Measurements from ENCODE around the gene HOXA11. TPM values are rescaled to one million over a fixed set of nuclear protein-coding genes. Genes with fewer than 3 reads are reported as not detected.

Gene HOXA11
- total and polyA plus RNA-seq, 10 donors, result not detected

GRCh38 chr7:27154369-27154768, 30.7 kb downstream of the HOXA11 start:
- Histone ChIP-seq H3K4me1 (peaks cover 18 to 91% (median 66%) of the 10 kb centered on the region in 6 donors), H3K4me3 (no peak overlapping the region), H3K9me3 (peaks cover 0 to 4% (median 0%) of the 10 kb centered on the region in 8 donors), H3K36me3 (no peaks in the 10 kb centered on the region), H3K27ac (no peak overlapping the region), H3K27me3 (replicated peaks in 1 of 7) (peaks cover 26 to 100% (median 98%) of the 10 kb centered on the region in 7 donors)
- DNase-seq, result no peak
- TF ChIP-seq, protein P1, sequence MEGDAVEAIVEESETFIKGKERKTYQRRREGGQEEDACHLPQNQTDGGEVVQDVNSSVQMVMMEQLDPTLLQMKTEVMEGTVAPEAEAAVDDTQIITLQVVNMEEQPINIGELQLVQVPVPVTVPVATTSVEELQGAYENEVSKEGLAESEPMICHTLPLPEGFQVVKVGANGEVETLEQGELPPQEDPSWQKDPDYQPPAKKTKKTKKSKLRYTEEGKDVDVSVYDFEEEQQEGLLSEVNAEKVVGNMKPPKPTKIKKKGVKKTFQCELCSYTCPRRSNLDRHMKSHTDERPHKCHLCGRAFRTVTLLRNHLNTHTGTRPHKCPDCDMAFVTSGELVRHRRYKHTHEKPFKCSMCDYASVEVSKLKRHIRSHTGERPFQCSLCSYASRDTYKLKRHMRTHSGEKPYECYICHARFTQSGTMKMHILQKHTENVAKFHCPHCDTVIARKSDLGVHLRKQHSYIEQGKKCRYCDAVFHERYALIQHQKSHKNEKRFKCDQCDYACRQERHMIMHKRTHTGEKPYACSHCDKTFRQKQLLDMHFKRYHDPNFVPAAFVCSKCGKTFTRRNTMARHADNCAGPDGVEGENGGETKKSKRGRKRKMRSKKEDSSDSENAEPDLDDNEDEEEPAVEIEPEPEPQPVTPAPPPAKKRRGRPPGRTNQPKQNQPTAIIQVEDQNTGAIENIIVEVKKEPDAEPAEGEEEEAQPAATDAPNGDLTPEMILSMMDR (IDR thresholded peaks at IDR 0.05 in 8 of 11, conservative IDR thresholded peaks at IDR 0.05 in 3 of 11), result no peak
- TF ChIP-seq POLR2A (IDR thresholded peaks at IDR 0.05) (no peak), POLR2AphosphoS5 (IDR thresholded peaks at IDR 0.05) (no peak)
- intact Hi-C loops (cut with DNase I; ENCODE audit: low total_unique reads), result no loop called here
- 61 to 75% (median 68%) methylated on average over 10 of the region's 10 CpGs for WGBS, 5 donors

- H3K36me3 ChIP-seq, result no peaks in the 10 kb centered on the region
- peaks cover 0 to 4% (median 0%) of the 10 kb centered on the region in 8 donors for H3K9me3 ChIP-seq
- H3K27me3 ChIP-seq (replicated peaks in 1 of 7), result peaks cover 26 to 100% (median 98%) of the 10 kb centered on the region in 7 donors
- TF ChIP-seq POLR2A (IDR thresholded peaks at IDR 0.05) (no peak), POLR2AphosphoS5 (IDR thresholded peaks at IDR 0.05) (no peak)
- TF ChIP-seq, protein P1 (IDR thresholded peaks at IDR 0.05 in 8 of 11, conservative IDR thresholded peaks at IDR 0.05 in 3 of 11), result no peak
- WGBS, 5 donors, result 76 to 86% (median 80%) methylated on average over 3 of the region's 3 CpGs
- peaks cover 18 to 90% (median 70%) of the 10 kb centered on the region in 6 donors for H3K4me1 ChIP-seq
- intact Hi-C loops (cut with DNase I; ENCODE audit: low total_unique reads), result no loop called here
- H3K4me3 ChIP-seq, result no peak overlapping the region
- no peak overlapping the region for H3K27ac ChIP-seq
- DNase-seq, result no peak
These were observed 31.5 kb downstream of the HOXA11 start for GRCh38 chr7:27153526-27153925.

DNA sequence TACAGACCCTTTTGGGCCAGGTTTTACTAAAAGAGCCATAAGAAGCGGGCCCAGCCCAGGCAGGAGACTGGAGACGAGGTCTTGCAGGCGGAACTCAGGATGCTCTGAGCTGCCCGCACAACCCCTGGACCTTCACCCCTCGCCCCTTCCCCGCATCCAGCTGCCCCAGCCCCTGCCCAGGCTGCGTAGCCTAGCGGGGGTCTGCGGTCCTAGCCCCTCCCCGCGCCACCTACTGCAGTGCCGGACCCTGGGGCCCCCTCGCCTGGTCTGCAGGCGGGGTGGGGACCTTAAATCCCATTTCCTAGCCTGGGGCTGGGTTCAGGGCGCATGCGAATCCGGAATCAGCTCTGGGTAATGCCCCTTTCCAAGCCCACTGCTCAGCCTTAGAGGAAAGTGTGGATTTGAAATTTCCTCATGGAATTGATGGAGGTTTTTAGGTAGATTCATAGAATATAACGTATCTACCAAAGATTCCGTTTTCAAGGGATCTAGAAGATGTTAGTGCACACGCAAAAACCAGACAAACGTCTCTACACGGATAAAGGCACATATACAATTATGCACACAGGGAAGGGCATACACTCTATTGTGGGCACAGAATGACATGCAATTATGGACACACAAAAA, 32.1 kb downstream of the HOXA11 start:
- Histone ChIP-seq H3K4me1 (peaks cover 21 to 90% (median 73%) of the 10 kb centered on the region in 6 donors), H3K27me3 (replicated peaks in 1 of 7) (peaks cover 26 to 100% (median 98%) of the 10 kb centered on the region in 7 donors), H3K9me3 (peaks cover 0 to 4% (median 0%) of the 10 kb centered on the region in 8 donors), H3K27ac (peak overlapping the region in 5 of 8 donors; percentile 30 to 69 (median 60)), H3K36me3 (no peaks in the 10 kb centered on the region), H3K4me3 (peak overlapping the region in 3 of 8 donors; percentile 8 to 68 (median 43))
- DNase-seq, result peak; percentile 59
- TF ChIP-seq POLR2A (IDR thresholded peaks at IDR 0.05) (no peak), POLR2AphosphoS5 (IDR thresholded peaks at IDR 0.05) (no peak)
- intact Hi-C loops (cut with DNase I; ENCODE audit: low total_unique reads), result no loop called here
- WGBS, 5 donors, result 25 to 42% (median 32%) methylated on average over 11 to 22 of the region's 22 CpGs

DNA sequence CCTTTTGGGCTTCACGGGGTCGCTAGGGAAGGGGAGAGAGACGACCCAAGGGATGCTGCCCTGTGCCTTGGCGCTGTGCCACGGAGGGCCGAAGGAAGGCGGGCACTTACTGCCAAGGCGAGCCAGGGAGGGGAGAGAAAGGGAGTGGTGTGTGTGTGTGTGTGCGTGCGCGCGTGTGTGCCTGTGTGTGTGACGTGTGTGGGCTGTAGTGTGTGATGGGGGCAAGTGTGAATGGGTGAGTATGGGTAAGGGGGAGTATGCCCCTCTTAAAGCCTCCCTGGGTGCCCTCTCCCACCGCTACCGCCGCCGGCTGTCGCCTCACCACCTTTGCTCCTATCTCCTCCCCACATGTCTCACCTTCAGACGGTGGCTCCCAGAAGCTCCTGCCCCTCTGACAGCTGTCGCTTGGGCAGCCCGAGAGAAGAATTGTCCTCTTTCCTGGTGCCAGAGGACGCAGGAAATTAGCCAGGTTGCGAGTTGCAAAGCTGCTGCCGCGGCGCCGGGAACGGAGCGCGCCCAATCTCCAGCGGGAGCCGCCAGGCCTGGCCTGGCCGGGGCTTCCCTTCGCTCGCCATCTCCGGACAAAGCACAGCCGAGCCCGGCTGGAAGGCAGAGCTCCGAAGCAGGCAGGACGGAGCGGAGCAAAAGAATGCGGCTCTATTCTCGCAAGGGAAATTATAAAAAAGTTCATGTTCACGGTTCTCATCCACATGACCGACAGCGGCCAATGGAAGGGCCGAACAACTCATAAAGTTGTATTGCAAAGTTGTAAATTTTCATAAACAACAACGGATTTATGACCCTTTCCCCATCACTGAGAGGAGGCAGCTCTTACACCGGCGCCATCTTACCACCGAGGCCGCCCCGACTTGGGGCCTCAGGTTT, 32.9 kb downstream of the HOXA11 start, which contains the start of gene HOXA3:
TSS of gene HOXA3 (minus strand) at position 653 of the 885 bp plus-strand sequence. CDS start 41,943 bp downstream, outside the sequence.
- peak; percentile 76 for DNase-seq
- peaks cover 0 to 4% (median 0%) of the 10 kb centered on the region in 8 donors for H3K9me3 ChIP-seq
- peaks cover 26 to 100% (median 98%) of the 10 kb centered on the region in 7 donors for H3K27me3 ChIP-seq (replicated peaks in 1 of 7)
- H3K4me3 ChIP-seq, result peak within 1 kb of the TSS in 7 of 8 donors; percentile 28 to 68 (median 43)
- 3 to 8% (median 6%) methylated on average over 48 to 53 of the region's 53 CpGs for WGBS, 5 donors
- H3K4me1 ChIP-seq, result peaks cover 27 to 90% (median 76%) of the 10 kb centered on the region in 6 donors
- H3K27ac ChIP-seq, result peak within 1 kb of the TSS in 7 of 8 donors; percentile 30 to 69 (median 60)
- TF ChIP-seq POLR2AphosphoS5 (IDR thresholded peaks at IDR 0.05) (peak; percentile 30 to 54 (median 42)), POLR2A (IDR thresholded peaks at IDR 0.05) (no peak)
- TF ChIP-seq, protein P1 (IDR thresholded peaks at IDR 0.05 in 8 of 11, conservative IDR thresholded peaks at IDR 0.05 in 3 of 11), result no peak
- intact Hi-C loops (cut with DNase I; ENCODE audit: low total_unique reads), result no loop called here
- H3K36me3 ChIP-seq, result no peaks in the 10 kb centered on the region
